ENCODE measurements around the gene ACYP1. TPM values are rescaled to one million over a fixed set of nuclear protein-coding genes. Genes with fewer than 3 reads are reported as not detected.

The ACYP1 gene
- total and polyA plus RNA-seq, 9 of the 15 experiments (the other 6 are each of a cell fraction or from before 2014, with no cell fraction given): 19.9 to 113 (median 52.3) TPM

GRCh38 chr14:75068294-75069120, 4.7 kb upstream of the ACYP1 start (continued):
- TF ChIP-seq CHD7 (IDR thresholded peaks at IDR 0.05; ENCODE audit: low read depth, low read length) (no peak), ZNF57 (CRISPR knock-in tag; IDR thresholded peaks at IDR 0.05) (no peak), MTA2 (IDR thresholded peaks at IDR 0.05; ENCODE audit: low read depth) (no peak; the same call in 1 of the 2 replicates), KHSRP (IDR thresholded peaks at IDR 0.05) (no peak), PKNOX1 (IDR thresholded peaks at IDR 0.05) (no peak), CGGBP1 (CRISPR knock-in tag; IDR thresholded peaks at IDR 0.05) (no peak), NEUROD1 (IDR thresholded peaks at IDR 0.05; ENCODE audit: borderline replicate concordance, low read depth, low read length, partially characterized antibody) (no peak), ZNF583 (CRISPR knock-in tag; IDR thresholded peaks at IDR 0.05) (no peak), NFYB (IDR thresholded peaks at IDR 0.05; ENCODE audit: extremely low read depth, insufficient read length) (no peak), POLR3G (IDR thresholded peaks at IDR 0.05; ENCODE audit: extremely low read depth, insufficient read length, insufficient replicate concordance) (no peak), MBD1 (CRISPR knock-in tag; IDR thresholded peaks at IDR 0.05) (no peak)
